HL-60 (cell line): ENCODE data around the gene FAM118A.

Source experiments
- DNase-seq, 2 experiments: peaks; one replicate each; pipeline ENCODE4 v3.0.0-alpha.2; 2010 to 2020; ENCODE audit warnings: low read depth in 1 of 2, low spot score in 1 of 2
- H3K27ac ChIP-seq: fragments of 250-450 bp; sonication (Bioruptor Pico); replicated peaks from 2 replicates; pipeline ENCODE4 v1.5.1; 2020; ENCODE audit warnings: mild to moderate bottlenecking, moderate library complexity
- H3K27me3 ChIP-seq: fragments of 250-450 bp; sonication (Bioruptor Pico); 2 replicates; pipeline ENCODE4 v1.5.1; 2021; ENCODE audit warnings: mild to moderate bottlenecking, moderate library complexity; ENCODE audit not compliant: insufficient read depth, poor library complexity, severe bottlenecking
- H3K4me3 ChIP-seq: replicated peaks from 2 replicates; pipeline ENCODE4 v1.5.1; 2011; ENCODE audit warnings: mild to moderate bottlenecking, control low read depth, low read length; ENCODE audit not compliant: insufficient read depth
- CTCF ChIP-seq: IDR thresholded peaks from one replicate; pipeline ENCODE4 v1.5.1; 2011; ENCODE audit warnings: low read length, control low read depth, inconsistent platforms; ENCODE audit not compliant: insufficient read depth
- GABPA ChIP-seq: IDR thresholded peaks from 2 replicates; pipeline ENCODE4 v1.6.1; 2012; ENCODE audit warnings: low read depth
- POLR2AphosphoS5 ChIP-seq: IDR thresholded peaks from 2 replicates; pipeline ENCODE4 v1.6.1; 2012; ENCODE audit warnings: low read depth
- REST ChIP-seq: IDR thresholded peaks from 2 replicates; pipeline ENCODE4 v1.6.1; 2012; ENCODE audit warnings: low read depth; ENCODE audit not compliant: insufficient replicate concordance
- SPI1 ChIP-seq: IDR thresholded peaks from 2 replicates; pipeline ENCODE4 v1.6.1; 2012; ENCODE audit warnings: low read depth, mild to moderate bottlenecking, borderline replicate concordance

The FAM118A gene

GRCh38 chr22:45376703-45377102 is 67.0 kb downstream of the FAM118A start:
- H3K27me3 ChIP-seq, result no peaks in the 10 kb centered on the region
- peak; percentile 28 to 62 for DNase-seq

GRCh38 chr22:45381348-45381747 is 71.6 kb downstream of the FAM118A start:
- DNase-seq, result no peak
- no peak overlapping the region for H3K27ac ChIP-seq
- TF ChIP-seq GABPA, result no peak
- TF ChIP-seq SPI1, result no peak
- TF ChIP-seq POLR2AphosphoS5, result no peak
- TF ChIP-seq REST, result no peak
- no peak for TF ChIP-seq CTCF
- no peak overlapping the region for H3K4me3 ChIP-seq
- no peaks in the 10 kb centered on the region for H3K27me3 ChIP-seq

More at GRCh38 chr22:45376703-45377102, 67.0 kb downstream of the FAM118A start:
- peak overlapping the region; percentile 63 for H3K27ac ChIP-seq
- TF ChIP-seq CTCF, result no peak
- no peak for TF ChIP-seq REST
- no peak for TF ChIP-seq POLR2AphosphoS5
- TF ChIP-seq SPI1, result no peak; the same call in 1 of the 2 replicates
- TF ChIP-seq GABPA, result no peak
- H3K4me3 ChIP-seq, result no peak overlapping the region

GRCh38 chr22:45389546-45389945 is 79.8 kb downstream of the FAM118A start:
- no peak overlapping the region for H3K27ac ChIP-seq
- no peaks in the 10 kb centered on the region for H3K27me3 ChIP-seq
- DNase-seq, result no peak
- H3K4me3 ChIP-seq, result no peak overlapping the region
- TF ChIP-seq CTCF (no peak), REST (no peak), GABPA (no peak), SPI1 (no peak), POLR2AphosphoS5 (no peak)
